Pancreas (tissue), 10 donors: Measurements from ENCODE around the gene FBXO15. TPM values are rescaled to one million over a fixed set of nuclear protein-coding genes. Genes with fewer than 3 reads are reported as not detected.

Source experiments
- ATAC-seq, 4 donors: fragments of 200-7000 bp; cut with Tn5 transposase; one replicate each; pipeline versions ENCODE4 v1.8.0 to v1.9.1; 2020; ENCODE audit warnings: mild to moderate bottlenecking in 4 of 4, moderate library complexity in 4 of 4
- DNase-seq, 6 donors: peaks; one replicate each; pipeline ENCODE4 v3.0.0-alpha.2; 2020
- FAIRE-seq: peaks from 2 replicates; lab custom pipeline; 2012; peaks lifted over from hg19 to GRCh38; lab: Jason Lieb, UNC
- H3K27ac ChIP-seq, 4 donors: fragments of 200-600 bp; sonication (generic); 1 replicate in 3 of 4; 2 replicates in 1 of 4; pipeline versions ENCODE4 v1.5.0 to v1.8.0; 2020
- H3K27me3 ChIP-seq, 4 donors: fragments of 200-600 bp; one replicate each; pipeline ENCODE4 v1.8.0; 2021
- H3K36me3 ChIP-seq, 3 donors: fragments of 200-600 bp; sonication (generic) in 1 of 3; one replicate each; pipeline versions ENCODE4 v1.5.0 to v1.8.0; 2020 to 2021
- H3K4me1 ChIP-seq, 3 donors: fragments of 200-600 bp; one replicate each; pipeline ENCODE4 v1.8.0; 2021
- H3K4me3 ChIP-seq, 4 donors: fragments of 200-600 bp; sonication (generic) in 2 of 4; one replicate each; pipeline versions ENCODE4 v1.5.0 to v1.8.0; 2020 to 2021
- H3K9me3 ChIP-seq, 4 donors: fragments of 200-600 bp; one replicate each; pipeline ENCODE4 v1.8.0; 2021
- WGBS, 2 donors: extraction: QIAGEN DNeasy Blood & Tissue Kit; methylation state at CpG; one replicate each; pipeline ENCODE4 v1.1.7; 2013; 5-methylcytosine and 5-hydroxymethylcytosine counted together
- intact Hi-C, 3 donors: fragments of 100-400 bp; cut with DNase I; formaldehyde crosslinking; loops; one replicate each; pipeline versions ENCODE4 v1.11.1 to v1.14.2; 2022
- polyA plus RNA-seq, 2 donors: library from polyadenylated mRNA; stranded (reverse); fragments of 200-250 nt; gene quantifications; one replicate each; pipeline ENCODE4 v1.2.3, GENCODE V29; 2013
- total RNA-seq, 6 donors: library from RNA; stranded (reverse); fragmentation: NEBNext Ultra II Directional in 4 of 6; extraction: Animal tissue kit (Norgen Biotek cat#: 25700) in 4 of 6; gene quantifications; one replicate each; pipeline versions ENCODE4 v1.2.1 to v1.2.4, GENCODE V29; 2021 to 2023
- TF ChIP-seq, protein P1 (sequence below), 4 donors: fragments of 200-600 bp; sonication (generic) in 3 of 4; IDR thresholded peaks; one replicate each; pipeline versions ENCODE4 v1.5.0 to v1.8.0; 2021; ENCODE audit warnings: antibody characterized with exemption in 4 of 4
- donor health status: healthy with polysubstance abuse.
- donor health status: DM: no; HTN: no; CAD: no; lungs with moderate emphysema.
- donor health status: DM: no; HTN: no; CAD: no.
- donor health status: control.
- donor health status: control.
- donor health status: Bipolar disorder and iron deficiency.
- donor health status: DM: yes; HTN: yes; CAD: no.
- donor health status: DM: no; HTN: no; CAD: no.
- donor health status: DM: no; HTN: no; CAD: no.
- donor health status: DM: yes; HTN: yes; CAD: no.

Gene FBXO15, protein sequence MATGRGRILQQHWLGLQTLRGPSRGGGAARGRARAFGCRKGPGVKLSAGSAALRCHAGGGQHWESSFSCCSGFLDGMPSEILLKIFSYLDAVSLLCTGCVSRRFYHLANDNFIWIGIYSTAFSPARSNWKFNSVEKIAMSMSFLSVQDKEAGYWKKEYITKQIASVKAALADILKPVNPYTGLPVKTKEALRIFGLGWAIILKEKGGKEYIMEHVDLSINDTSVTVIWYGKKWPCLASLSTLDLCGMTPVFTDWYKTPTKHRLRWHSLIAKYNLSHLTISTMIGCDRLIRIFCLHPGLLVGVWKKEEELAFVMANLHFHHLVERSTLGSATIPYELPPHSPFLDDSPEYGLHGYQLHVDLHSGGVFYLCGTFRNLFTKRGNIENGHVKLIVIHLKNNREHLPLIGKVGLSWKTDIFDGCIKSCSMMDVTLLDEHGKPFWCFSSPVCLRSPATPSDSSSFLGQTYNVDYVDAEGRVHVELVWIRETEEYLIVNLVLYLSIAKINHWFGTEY
- total RNA-seq = 1 to 10 TPM in 1 of 6 donors, under 1 TPM in 5; 0.37 to 2.5 (median 0.71) TPM
- 1 to 10 TPM; 1.3 to 7.1 TPM for polyA plus RNA-seq

DNA sequence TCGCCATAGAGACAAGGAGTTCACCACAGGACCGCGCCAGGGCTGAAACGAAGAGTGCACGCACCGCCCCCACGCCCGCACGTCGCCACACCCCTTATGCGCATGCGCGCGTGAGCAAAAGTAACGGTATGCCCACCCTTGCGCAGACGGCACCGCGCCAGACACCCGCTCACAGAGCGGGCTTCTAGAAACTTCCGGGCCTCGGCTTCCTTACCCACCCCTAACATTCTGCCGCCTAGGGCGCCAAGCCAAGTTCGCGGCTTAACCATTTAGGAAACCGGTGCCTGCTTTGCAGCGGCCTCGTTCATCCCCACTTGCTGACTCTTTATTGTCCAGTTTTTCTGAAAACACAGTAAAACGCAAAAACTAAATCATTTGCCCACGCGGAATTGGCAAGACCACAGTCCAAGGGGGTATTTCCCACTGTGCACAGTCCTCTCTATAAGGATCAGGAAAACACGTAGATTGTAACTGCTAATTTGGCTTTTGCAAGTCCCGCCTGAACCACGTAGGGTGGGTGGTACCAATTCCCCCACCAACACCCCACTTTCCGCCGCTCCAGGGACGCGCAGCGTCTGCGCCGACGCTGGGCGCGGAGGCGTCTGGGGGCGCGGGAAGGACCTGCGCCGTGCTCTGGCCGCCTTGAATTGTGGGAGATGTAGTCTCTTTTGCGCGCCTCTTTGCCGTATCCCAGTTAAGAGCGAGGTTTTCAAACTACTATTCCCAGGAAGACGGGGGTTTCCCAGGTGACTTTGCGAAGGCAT, at the start of gene FBXO15, which contains the start of gene TIMM21:
Gene FBXO15, minus strand, starts transcription at position 56 of the 764 bp plus-strand sequence. Its CDS starts 49 bp downstream, at position 7.
Gene TIMM21, plus strand, starts transcription at position 745 of the 764 bp plus-strand sequence. CDS start 286 bp downstream, outside the sequence.
- 0% methylated on average over 56 to 58 of the region's 58 CpGs for WGBS, 2 donors
- Histone ChIP-seq H3K27me3 (no peaks in the 10 kb centered on the region), H3K4me1 (peaks cover 0 to 17% (median 14%) of the 10 kb centered on the region in 3 donors), H3K9me3 (no peaks in the 10 kb centered on the region), H3K36me3 (no peaks in the 10 kb centered on the region), H3K27ac (peak within 1 kb of the TSS; percentile 53 to 95 (median 84)), H3K4me3 (peak within 1 kb of the TSS; percentile 63 to 73 (median 70))
- peak; percentile 97 for FAIRE-seq
- peak; percentile 95 to 98 (median 96) for ATAC-seq
- TF ChIP-seq, protein P1, sequence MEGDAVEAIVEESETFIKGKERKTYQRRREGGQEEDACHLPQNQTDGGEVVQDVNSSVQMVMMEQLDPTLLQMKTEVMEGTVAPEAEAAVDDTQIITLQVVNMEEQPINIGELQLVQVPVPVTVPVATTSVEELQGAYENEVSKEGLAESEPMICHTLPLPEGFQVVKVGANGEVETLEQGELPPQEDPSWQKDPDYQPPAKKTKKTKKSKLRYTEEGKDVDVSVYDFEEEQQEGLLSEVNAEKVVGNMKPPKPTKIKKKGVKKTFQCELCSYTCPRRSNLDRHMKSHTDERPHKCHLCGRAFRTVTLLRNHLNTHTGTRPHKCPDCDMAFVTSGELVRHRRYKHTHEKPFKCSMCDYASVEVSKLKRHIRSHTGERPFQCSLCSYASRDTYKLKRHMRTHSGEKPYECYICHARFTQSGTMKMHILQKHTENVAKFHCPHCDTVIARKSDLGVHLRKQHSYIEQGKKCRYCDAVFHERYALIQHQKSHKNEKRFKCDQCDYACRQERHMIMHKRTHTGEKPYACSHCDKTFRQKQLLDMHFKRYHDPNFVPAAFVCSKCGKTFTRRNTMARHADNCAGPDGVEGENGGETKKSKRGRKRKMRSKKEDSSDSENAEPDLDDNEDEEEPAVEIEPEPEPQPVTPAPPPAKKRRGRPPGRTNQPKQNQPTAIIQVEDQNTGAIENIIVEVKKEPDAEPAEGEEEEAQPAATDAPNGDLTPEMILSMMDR (IDR thresholded peaks at IDR 0.05) = no peak
- DNase-seq = peak; percentile 94 to 98 (median 95)
- intact Hi-C loops = no loop called here

DNA sequence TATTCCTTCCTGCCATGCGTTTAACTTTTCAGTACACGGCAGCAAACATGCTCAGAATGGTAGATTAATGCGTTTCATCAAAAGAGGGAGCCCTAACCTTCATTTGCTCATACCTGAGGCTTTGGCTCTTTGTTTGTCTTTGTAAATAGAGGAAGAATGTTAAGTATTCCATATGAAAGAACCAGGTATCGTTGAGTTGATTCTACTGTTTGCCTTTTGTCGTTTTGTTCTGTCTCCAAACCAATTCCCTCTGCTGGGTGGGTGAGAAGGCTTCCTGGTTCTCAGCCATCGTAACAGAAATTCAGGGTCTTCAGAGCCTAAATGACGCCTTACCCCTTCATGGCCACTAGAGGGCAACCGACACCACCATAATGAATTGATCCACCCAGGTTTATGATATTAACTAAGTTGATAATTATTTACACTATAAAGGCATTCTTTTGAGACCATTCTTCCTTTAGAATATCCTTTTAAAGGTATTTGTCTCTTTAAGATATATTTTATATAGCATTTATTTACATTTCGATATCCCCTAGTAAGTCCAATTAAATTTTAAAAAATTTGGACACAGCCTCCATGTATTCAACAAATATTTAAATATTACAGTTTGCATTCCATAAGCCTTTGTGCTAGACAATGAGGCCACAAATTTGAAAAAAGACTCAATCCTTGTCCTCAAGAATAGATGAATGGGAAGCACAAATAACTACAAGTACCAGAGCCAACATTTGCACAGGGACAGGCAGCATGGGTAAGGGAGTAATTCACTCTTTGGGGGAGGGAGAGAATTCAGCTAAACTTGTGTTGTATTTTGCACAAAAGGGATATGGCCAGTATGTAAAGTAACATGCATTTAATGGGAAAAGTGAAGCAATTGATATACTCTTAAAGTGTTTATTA, 48.8 kb upstream of the FBXO15 start:
- intact Hi-C loops = loop anchor here in 2 of 3 donors (5.0 to 10.0 kb wide), 2 partner anchors 146 to 348 kb away; no protein-coding TSS in a partner anchor
- ATAC-seq (peak; percentile 88 to 95 (median 92)), DNase-seq (peak in 2 of 6 donors; percentile 39 to 63), FAIRE-seq (peak; percentile 96)
- Histone ChIP-seq H3K36me3 (no peaks in the 10 kb centered on the region), H3K4me1 (peaks cover 8 to 15% (median 10%) of the 10 kb centered on the region in 3 donors), H3K4me3 (peak overlapping the region in 2 of 4 donors; percentile 24 to 35), H3K27me3 (no peaks in the 10 kb centered on the region), H3K27ac (peak overlapping the region in 2 of 4 donors; percentile 56 to 62), H3K9me3 (no peaks in the 10 kb centered on the region)
- 2 to 3% methylated on average over 9 of the region's 9 CpGs for WGBS, 2 donors
- TF ChIP-seq, protein P1 (IDR thresholded peaks at IDR 0.05) = peak; percentile 62 to 85 (median 78)

DNA sequence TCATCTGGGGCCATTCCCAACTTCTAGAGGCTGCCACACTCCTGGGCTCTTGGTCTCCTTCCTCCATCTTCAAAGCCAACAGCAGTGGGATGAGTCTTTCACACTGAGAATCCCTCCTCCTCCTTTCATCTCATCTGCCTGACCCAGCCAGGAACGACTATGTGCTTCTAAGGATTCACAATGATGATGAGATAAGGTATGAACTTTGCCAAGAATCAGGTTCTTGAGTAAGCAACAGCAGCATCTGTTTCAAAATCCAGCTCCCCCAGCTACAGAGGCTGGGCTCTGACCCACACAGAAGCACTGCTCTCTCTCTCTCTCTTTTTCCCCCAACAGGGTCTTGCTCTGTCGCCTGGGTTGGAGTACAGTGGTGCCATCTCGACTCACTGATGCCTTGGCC, 47.1 kb upstream of the FBXO15 start:
- Histone ChIP-seq H3K36me3 (no peaks in the 10 kb centered on the region), H3K4me1 (peaks cover 8 to 15% (median 10%) of the 10 kb centered on the region in 3 donors), H3K27me3 (no peaks in the 10 kb centered on the region), H3K9me3 (no peaks in the 10 kb centered on the region), H3K4me3 (no peak overlapping the region), H3K27ac (no peak overlapping the region)
- TF ChIP-seq, protein P1 (IDR thresholded peaks at IDR 0.05) = no peak
- intact Hi-C loops = loop anchor here in 2 of 3 donors (5.0 to 10.0 kb wide), 2 partner anchors 148 to 350 kb away; no protein-coding TSS in a partner anchor
- 48 to 53% methylated on average over 3 of the region's 3 CpGs for WGBS, 2 donors
- DNase-seq = no peak
- no peak for ATAC-seq
- FAIRE-seq = no peak

DNA sequence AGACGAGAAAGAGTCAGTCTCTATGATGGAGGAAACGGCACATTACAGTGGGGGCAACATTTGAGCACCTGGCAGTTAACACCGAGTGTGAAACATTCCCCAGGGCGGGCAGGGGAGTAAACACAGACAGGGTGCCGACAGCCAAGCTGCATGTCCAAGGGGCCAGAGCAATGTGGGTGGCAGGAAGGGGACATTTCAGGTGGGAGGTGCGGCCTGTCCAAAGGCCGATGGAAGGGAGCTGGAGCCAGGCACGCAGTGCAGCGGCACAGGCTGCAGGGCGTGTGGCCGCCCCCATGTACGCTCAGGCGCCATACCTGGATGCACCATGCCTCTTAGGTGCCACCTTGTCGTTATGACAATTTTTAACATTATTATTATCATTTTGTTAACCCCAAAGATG, 43.9 kb upstream of the FBXO15 start:
- ATAC-seq (no peak), FAIRE-seq (no peak), DNase-seq (no peak)
- H3K9me3 ChIP-seq = no peaks in the 10 kb centered on the region
- no peaks in the 10 kb centered on the region for H3K36me3 ChIP-seq
- intact Hi-C loops = loop anchor here in 1 of 3 donors (10.0 kb wide), 1 partner anchor 353 kb away; no protein-coding TSS in a partner anchor
- no peak overlapping the region for H3K4me3 ChIP-seq
- TF ChIP-seq, protein P1 (IDR thresholded peaks at IDR 0.05) = no peak
- no peaks in the 10 kb centered on the region for H3K27me3 ChIP-seq
- no peak overlapping the region for H3K27ac ChIP-seq
- WGBS, 2 donors = 77 to 82% methylated on average over 14 of the region's 14 CpGs
- H3K4me1 ChIP-seq = peaks cover under 1 to 1% (median 1%) of the 10 kb centered on the region in 3 donors
